ENCODE results near the gene PICK1. TPM values are rescaled to one million over a fixed set of nuclear protein-coding genes. Genes with fewer than 3 reads are reported as not detected.

The PICK1 gene
- total and polyA plus RNA-seq, 2 donors (not counting 1 experiment from before 2014, with no cell fraction given): 7.8 to 11.1 TPM

- no peak overlapping the region for H3K4me2 ChIP-seq (ENCODE audit: extremely low read depth, insufficient read depth, low read length)
- no peaks in the 10 kb centered on the region for H3K4me1 ChIP-seq (ENCODE audit: control insufficient read depth, extremely low read depth, insufficient read depth, low read length)
- no peak overlapping the region for H2AFZ ChIP-seq (ENCODE audit: low read length)
- no peaks in the 10 kb centered on the region for H3K79me2 ChIP-seq (ENCODE audit: control insufficient read depth, insufficient read depth, low read length)
- DNase-seq (ENCODE audit: low read depth in 2 of 2): no peak
- H3K27ac ChIP-seq (ENCODE audit: insufficient read depth, low read length): no peak overlapping the region
- no peaks in the 10 kb centered on the region for H3K27me3 ChIP-seq (ENCODE audit: control insufficient read depth, insufficient read depth, low read length)
- no peaks in the 10 kb centered on the region for H3K9me3 ChIP-seq (ENCODE audit: control insufficient read depth, insufficient read depth, low read depth, low read length)
- no peak overlapping the region for H3K9ac ChIP-seq (ENCODE audit: insufficient read depth, low read length)
- no peaks in the 10 kb centered on the region for H4K20me1 ChIP-seq (ENCODE audit: control insufficient read depth, extremely low read depth, insufficient read depth, low read length)
- TF ChIP-seq CTCF (conservative IDR thresholded peaks at IDR 0.05 in 1 of 2, IDR thresholded peaks at IDR 0.05 in 1 of 2; ENCODE audit: low read depth in 1 of 2, low read length in 2 of 2) (no peak), EZH2 (IDR thresholded peaks at IDR 0.05; ENCODE audit: low read length, missing control alignments) (no peak)
- H3K4me3 ChIP-seq (replicated peaks in 1 of 4; ENCODE audit: control extremely low read depth in 1 of 4, insufficient read depth in 1 of 4, low read depth in 3 of 4, low read length in 4 of 4): no peak overlapping the region
- no peaks in the 10 kb centered on the region for H3K36me3 ChIP-seq (ENCODE audit: control insufficient read depth, insufficient read depth, low read length)
Measured at GRCh38 chr22:38089474-38089851, 32.3 kb downstream of the PICK1 start.

- no peak for DNase-seq (ENCODE audit: low read depth in 2 of 2)
Measured at GRCh38 chr22:38097058-38097457, 39.9 kb downstream of the PICK1 start.

DNA sequence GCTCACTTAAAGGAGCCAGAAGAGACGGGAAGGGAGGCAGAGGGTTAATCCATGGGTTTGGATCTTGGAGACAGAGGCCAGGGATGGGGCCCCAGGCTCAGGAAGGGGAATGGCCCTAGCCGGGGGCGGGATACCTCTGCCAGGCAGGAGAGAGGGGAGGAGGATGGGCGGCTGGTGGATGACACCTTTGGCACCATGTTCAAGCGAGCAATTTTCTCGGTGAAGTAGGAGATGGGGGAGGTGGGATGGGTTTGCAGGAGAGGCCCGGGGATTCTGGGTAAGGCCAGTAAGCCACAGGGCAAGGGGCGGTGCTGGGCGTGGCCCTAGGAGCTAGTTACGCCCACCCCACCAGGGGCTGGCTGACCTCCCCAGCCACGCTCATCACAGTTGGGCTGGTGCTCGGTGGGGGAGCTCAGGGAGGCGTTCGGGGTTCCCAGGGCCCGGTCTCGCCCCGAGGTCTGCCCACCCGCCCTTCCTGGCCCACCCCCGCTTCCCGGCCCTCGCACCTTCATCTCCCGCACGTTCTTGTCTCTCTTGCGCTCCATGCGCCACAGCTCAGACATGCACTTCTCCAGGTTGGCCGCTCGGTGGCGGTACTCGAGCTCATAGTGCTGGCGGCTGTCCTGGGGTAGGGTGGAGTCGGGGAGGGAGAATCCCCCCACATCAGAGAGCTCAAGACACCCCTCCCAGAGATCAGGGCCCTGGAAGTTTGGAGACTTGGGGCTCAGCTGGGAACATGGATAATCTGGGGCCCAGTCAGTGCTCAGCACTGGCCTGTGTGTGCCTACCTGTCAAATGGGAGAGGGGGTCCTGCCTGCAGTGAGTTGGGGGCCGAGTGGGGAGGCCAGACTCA, 40.6 kb downstream of the PICK1 start:
- H3K36me3 ChIP-seq (ENCODE audit: control insufficient read depth, insufficient read depth, low read length): no peaks in the 10 kb centered on the region
- no peak overlapping the region for H3K4me3 ChIP-seq (replicated peaks in 1 of 4; ENCODE audit: control extremely low read depth in 1 of 4, insufficient read depth in 1 of 4, low read depth in 3 of 4, low read length in 4 of 4)
- peaks cover 5% of the 10 kb centered on the region for H3K4me1 ChIP-seq (ENCODE audit: control insufficient read depth, extremely low read depth, insufficient read depth, low read length)
- H3K79me2 ChIP-seq (ENCODE audit: control insufficient read depth, insufficient read depth, low read length): no peaks in the 10 kb centered on the region
- TF ChIP-seq CTCF (conservative IDR thresholded peaks at IDR 0.05 in 1 of 2, IDR thresholded peaks at IDR 0.05 in 1 of 2; ENCODE audit: low read depth in 1 of 2, low read length in 2 of 2) (peak; percentile 6 to 60), EZH2 (IDR thresholded peaks at IDR 0.05; ENCODE audit: low read length, missing control alignments) (no peak)
- H2AFZ ChIP-seq (ENCODE audit: low read length): no peak overlapping the region
- H3K9me3 ChIP-seq (ENCODE audit: control insufficient read depth, insufficient read depth, low read depth, low read length): no peaks in the 10 kb centered on the region
- no peaks in the 10 kb centered on the region for H3K27me3 ChIP-seq (ENCODE audit: control insufficient read depth, insufficient read depth, low read length)
- DNase-seq (ENCODE audit: low read depth in 2 of 2): peak in 1 of 2 donors; percentile 29
- H3K9ac ChIP-seq (ENCODE audit: insufficient read depth, low read length): no peak overlapping the region
- H3K4me2 ChIP-seq (ENCODE audit: extremely low read depth, insufficient read depth, low read length): no peak overlapping the region
- H4K20me1 ChIP-seq (ENCODE audit: control insufficient read depth, extremely low read depth, insufficient read depth, low read length): no peaks in the 10 kb centered on the region
- H3K27ac ChIP-seq (ENCODE audit: insufficient read depth, low read length): no peak overlapping the region

More at GRCh38 chr22:38097058-38097457, 39.9 kb downstream of the PICK1 start:
- H3K9ac ChIP-seq (ENCODE audit: insufficient read depth, low read length): no peak overlapping the region
- no peak overlapping the region for H2AFZ ChIP-seq (ENCODE audit: low read length)
- no peak overlapping the region for H3K27ac ChIP-seq (ENCODE audit: insufficient read depth, low read length)
- no peaks in the 10 kb centered on the region for H3K36me3 ChIP-seq (ENCODE audit: control insufficient read depth, insufficient read depth, low read length)
- H3K27me3 ChIP-seq (ENCODE audit: control insufficient read depth, insufficient read depth, low read length): no peaks in the 10 kb centered on the region
- TF ChIP-seq CTCF (conservative IDR thresholded peaks at IDR 0.05 in 1 of 2, IDR thresholded peaks at IDR 0.05 in 1 of 2; ENCODE audit: low read depth in 1 of 2, low read length in 2 of 2) (no peak), EZH2 (IDR thresholded peaks at IDR 0.05; ENCODE audit: low read length, missing control alignments) (no peak)
- no peaks in the 10 kb centered on the region for H3K79me2 ChIP-seq (ENCODE audit: control insufficient read depth, insufficient read depth, low read length)
- H3K4me3 ChIP-seq (replicated peaks in 1 of 4; ENCODE audit: control extremely low read depth in 1 of 4, insufficient read depth in 1 of 4, low read depth in 3 of 4, low read length in 4 of 4): no peak overlapping the region
- no peaks in the 10 kb centered on the region for H4K20me1 ChIP-seq (ENCODE audit: control insufficient read depth, extremely low read depth, insufficient read depth, low read length)
- H3K4me1 ChIP-seq (ENCODE audit: control insufficient read depth, extremely low read depth, insufficient read depth, low read length): peaks cover 5% of the 10 kb centered on the region
- no peak overlapping the region for H3K4me2 ChIP-seq (ENCODE audit: extremely low read depth, insufficient read depth, low read length)
- no peaks in the 10 kb centered on the region for H3K9me3 ChIP-seq (ENCODE audit: control insufficient read depth, insufficient read depth, low read depth, low read length)

Data from fibroblast of lung (primary cell).